Measurements from ENCODE around the gene JADE3.

Gene JADE3

GRCh38 chrX:47026198-47026597 lies 114.0 kb downstream of the JADE3 start:
- DNase-seq (ENCODE audit: low read depth): no peak

- peak; percentile 63 for DNase-seq (ENCODE audit: low read depth)
Observed at GRCh38 chrX:47030339-47030738, 118.1 kb downstream of the JADE3 start.

DNA sequence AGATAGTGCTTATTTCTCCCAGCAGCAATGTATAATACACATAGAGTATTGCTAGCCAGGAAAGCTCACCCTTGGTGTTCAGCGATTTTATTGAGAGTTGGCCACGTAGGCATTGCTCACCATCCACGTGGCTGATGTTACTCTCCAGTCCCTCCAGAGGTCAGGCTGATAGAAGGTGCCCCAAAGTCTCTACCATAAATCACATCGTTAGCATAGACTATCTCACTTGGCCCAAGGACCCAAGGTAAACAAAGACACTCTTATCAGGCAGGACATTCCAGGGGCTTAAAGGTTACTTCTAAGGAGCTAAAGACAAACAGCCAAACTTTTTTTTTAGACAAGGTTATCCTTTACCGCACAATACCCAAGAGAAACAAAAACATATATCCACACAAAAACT lies 135.8 kb downstream of the JADE3 start:
- no peak for DNase-seq (ENCODE audit: low read depth)

DNA sequence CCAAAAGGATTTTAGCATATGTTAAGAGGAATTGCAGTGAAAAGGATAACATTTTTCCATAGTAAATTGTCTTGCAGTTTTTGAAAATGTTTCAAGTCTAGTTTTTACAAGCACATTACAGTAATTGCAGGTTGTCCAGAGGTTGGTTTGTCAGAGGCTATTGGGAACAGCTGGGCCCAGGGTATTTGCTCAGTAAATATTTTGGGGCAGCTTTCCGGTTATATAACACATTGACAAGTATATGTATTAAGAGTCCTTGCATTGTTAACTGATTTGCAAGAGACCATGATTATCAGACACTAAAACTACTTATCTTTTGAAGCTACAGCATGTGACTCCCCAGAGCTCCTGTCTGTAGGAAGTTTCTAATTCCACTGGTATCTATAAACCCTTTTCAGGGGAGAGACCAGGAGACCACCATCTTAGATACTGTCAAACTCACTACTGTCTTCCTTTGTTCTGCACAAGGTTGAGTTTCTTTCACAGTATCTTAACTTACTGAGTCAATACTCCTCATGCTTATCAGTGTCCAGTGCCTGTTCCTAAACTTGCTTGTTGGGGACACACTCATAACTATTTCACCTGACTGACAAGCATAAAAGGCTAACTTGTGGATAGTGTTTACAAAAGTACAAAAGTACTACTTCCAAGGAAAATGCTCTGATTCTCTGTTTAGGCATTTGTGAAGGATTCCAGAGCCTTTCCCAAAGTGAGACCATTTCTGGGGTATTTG lies 147.1 kb downstream of the JADE3 start:
- DNase-seq (ENCODE audit: low read depth): no peak

DNA sequence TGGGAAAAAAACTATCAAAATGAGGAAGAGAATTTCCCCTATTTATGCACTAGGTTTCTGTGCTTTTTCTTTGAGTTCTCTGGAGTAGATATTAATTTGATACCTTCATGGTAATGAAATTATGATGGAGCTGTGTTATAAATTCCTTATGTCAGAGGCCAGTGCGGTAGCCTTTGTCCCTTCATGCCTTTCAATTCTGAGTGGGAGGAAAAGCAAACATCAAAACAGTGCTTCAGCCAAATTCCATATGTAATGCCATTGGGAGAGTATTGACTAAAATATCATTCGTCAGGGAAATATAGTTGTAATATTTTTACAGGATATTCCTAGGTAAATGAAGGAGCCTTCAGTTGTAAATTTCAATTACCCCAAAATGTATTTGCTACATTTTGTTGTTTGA lies 148.5 kb downstream of the JADE3 start:
- DNase-seq (ENCODE audit: low read depth): no peak

- DNase-seq (ENCODE audit: low read depth): no peak
Observed at GRCh38 chrX:47061238-47061919, 149.2 kb downstream of the JADE3 start.

- DNase-seq (ENCODE audit: low read depth): no peak
Observed at GRCh38 chrX:47063179-47063578, 151.0 kb downstream of the JADE3 start.

DNA sequence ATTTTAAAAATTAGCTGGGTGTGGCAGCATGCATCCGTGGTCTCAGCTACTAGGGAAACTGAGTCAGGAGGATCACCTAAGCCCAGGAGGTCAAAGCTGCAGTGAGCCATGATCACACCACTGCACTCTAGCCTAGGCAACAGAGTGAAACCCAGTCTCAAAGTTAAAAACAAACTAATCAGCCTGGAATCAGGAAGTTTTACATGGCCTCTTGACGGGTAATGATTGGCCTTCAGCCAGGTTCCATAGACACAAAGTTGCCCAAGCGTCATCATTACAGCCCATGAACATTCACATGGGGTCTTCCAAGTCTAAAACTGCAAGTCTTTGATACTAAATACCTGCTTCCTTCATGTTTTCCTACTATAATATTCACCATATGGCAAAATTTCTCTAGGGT lies 156.0 kb downstream of the JADE3 start:
- no peak for DNase-seq (ENCODE audit: low read depth)

DNA sequence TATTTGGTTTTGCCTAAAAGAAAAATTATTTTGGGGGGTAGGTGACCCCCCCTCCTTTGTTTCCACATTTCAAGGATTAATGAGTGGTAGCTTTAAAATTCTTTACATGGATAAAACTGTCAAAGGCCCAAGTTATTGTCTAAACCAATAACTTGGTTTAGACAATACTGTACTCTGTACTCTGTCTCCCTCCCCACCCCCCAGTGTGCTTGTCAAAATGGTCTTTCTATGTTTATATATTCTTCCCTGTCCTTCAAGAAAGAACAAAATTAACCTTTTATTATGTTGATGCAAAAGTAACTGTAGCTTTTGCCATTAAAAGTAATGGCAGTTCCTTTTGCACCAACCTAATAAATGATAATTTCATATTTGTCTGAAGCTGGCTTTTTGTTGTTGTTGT lies 156.5 kb downstream of the JADE3 start:
- DNase-seq (ENCODE audit: low read depth): no peak

DNA sequence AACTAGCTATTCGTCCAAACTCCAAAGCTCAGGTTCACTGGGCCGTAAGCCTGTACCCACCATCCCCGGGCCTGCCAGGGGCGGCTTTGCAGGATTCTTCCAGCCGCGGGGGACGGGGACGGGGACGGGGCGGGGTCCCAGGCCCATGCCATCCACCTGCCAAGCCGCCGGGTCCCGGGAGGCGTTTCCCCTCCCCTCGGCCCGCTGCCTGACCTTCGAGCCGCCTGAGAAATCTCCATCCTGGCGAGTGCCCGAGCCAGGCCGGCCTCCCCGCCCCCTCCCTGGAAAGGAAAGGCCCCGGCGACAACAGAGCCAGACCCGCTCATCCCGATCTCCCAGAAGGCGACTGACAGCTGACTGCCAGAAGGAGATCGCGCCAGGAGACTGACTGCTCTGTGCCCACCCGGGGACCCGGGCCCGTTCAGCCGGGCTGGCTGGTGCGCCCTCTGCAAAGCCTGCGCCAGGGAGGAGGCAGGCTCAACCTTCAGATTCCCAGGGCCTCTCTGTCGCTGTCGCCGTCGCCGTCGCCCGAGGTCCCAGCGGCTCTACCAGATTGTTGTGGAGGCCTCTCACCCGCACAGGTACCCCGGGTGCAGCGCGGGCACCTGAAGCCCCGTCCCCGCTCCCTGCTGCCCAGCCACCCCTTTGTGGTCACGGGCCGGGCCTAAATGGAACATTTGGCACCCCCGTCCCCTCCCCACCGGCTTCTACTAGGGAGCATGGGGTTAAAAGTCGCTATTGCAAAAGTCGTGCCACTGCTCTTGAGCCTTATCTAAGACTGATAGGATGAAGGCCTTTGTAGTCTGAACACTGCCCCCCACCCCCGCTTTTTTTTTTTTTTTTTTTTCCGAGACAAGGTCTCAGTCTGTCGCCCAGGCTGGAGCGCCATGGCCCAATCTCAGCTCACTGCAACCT lies 166.2 kb downstream of the JADE3 start, which contains the start of gene RGN:
Gene RGN (plus strand): TSS at position 315 of the 915 bp plus-strand sequence. CDS start 2,702 bp downstream, outside the sequence.
- no peak for DNase-seq (ENCODE audit: low read depth)

DNA sequence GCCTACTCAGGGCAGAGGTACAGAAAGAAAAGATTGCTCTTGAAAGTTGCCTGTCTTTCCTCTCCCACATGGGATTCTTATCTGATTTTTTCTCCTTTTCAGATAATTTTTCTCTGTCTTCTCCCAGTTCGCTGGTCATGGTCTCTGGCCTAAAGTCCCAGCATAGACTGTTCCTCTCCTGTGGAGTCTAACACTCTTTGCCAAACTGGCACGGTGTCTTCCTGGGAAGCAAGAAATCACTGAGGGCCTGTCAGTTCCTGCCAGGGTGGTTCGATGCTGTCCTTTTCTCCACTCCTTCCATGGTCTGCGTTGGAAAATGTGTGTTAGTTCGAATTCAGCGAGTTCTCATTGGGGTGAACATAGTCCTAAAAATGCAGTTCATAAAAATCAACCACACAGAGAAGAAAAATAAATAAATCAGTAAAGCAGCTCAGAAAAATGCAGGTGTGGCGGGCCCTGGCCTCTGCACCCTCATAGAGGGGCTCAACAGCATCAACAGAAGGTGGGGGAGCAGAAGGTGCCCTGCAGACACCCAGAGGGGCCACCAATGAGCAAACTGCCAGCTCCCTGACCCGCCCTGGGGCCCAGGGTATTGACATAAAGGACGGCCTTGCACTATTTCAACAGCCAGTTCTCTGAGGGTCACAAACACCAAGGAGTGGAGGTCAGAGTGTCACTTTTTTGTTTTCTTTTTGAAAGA lies 168.1 kb downstream of the JADE3 start:
- no peak for DNase-seq (ENCODE audit: low read depth)

GRCh38 chrX:47080915-47081236 lies 168.7 kb downstream of the JADE3 start:
- DNase-seq (ENCODE audit: low read depth): no peak

DNA sequence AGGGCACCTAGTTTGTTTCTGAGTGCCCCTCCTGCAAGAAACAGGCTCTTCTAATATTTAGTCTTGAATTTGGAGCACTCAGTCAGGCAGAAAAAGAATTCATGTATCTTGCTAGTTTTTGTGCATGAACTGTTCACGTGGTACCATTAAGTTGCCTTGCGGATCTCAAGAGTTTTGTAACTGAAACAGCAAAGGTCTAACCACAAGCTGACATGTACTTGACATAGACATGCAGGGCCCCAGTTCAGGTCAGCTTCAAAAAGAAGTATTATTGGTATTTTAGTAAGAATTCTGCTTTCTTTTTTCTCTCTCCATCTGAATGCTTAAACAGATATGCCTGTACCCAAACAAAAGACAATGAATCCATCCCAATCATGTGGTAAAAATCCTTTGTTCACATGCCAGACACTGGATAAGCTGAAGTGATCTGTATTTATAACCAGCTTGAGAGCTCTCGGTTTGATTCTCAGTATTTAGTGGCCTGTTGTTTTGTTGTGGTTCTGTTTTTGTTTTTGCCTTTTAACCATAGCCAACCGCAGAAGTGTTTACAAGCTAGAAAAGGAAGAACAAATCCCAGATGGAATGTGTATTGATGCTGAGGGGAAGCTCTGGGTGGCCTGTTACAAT lies 179.0 kb downstream of the JADE3 start:
- peak; percentile 12 for DNase-seq (ENCODE audit: low read depth)

DNA sequence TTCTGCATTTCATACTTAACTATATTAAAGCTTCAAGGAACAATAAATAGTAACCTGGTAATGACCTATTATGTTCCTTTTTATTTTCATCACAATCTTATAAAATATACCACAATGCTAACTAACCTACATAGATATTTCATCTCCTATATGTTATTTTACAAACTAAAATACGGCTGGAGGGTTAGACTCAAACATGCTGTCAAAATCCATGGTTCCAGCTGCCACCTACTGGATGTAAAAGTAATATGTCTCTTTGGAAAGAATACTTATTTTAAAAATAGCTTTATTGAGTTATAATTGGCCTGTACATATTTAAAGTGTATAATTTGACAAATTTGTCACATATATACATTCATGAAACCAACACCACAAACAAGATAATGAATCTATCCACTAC lies 181.0 kb downstream of the JADE3 start:
- DNase-seq (ENCODE audit: low read depth): peak; percentile 36

- DNase-seq (ENCODE audit: low read depth): no peak
Observed at GRCh38 chrX:47093860-47094259, 181.6 kb downstream of the JADE3 start.

- no peak for DNase-seq (ENCODE audit: low read depth)
Observed at GRCh38 chrX:47097018-47097417, 184.8 kb downstream of the JADE3 start.

- DNase-seq (ENCODE audit: low read depth): no peak
Observed at GRCh38 chrX:47098338-47099094, 186.3 kb downstream of the JADE3 start.

DNA sequence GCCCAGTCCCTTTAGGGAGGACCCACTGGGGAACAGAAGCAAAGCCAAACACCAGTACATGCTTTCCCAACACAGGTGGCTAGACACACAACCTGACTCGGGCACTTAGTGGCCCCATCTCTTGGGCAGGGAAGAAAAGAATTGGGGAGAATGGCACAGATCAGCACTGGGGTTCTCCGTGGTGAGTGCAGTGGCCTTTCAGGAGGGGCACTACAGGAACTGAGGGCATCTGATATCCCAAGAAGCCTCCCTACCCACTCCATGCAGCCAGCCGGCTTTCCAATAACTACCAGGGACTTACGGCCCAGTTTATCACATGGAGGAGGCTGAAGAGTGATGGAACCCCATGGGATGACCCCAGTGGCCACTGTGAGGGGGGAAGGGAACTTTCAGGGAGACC lies 189.0 kb downstream of the JADE3 start:
- DNase-seq (ENCODE audit: low read depth): no peak
